Measurements from ENCODE around the gene BOK. TPM values are rescaled to one million over a fixed set of nuclear protein-coding genes. Genes with fewer than 3 reads are reported as not detected.

Gene BOK
- polyA plus RNA-seq, 3 donors = 0.05 TPM; not detected in 2

- peak overlapping the region; percentile 41 for H2AFZ ChIP-seq (ENCODE audit: insufficient read depth, low read depth, low read length, poor library complexity, severe bottlenecking)
- H3K4me2 ChIP-seq (replicated peaks; ENCODE audit: extremely low read depth, low read length, poor library complexity, severe bottlenecking) = peak overlapping the region; percentile 57
- Mint-ChIP-seq H3K4me1 (peaks cover 3% of the 10 kb centered on the region), H3K4me3 (peak overlapping the region in 1 of 2 donors; percentile 81), H3K27ac (no peak overlapping the region), H3K36me3 (peaks cover 0 to 9% of the 10 kb centered on the region in 2 donors), H3K27me3 (ENCODE audit: low read depth in 3 of 3) (peaks cover 37 to 60% (median 51%) of the 10 kb centered on the region in 3 donors), H3K9me3 (peaks cover 10 to 30% (median 28%) of the 10 kb centered on the region in 7 donors)
- H3K9me3 ChIP-seq (replicated peaks in 1 of 2; ENCODE audit: control insufficient read depth in 1 of 2, insufficient read depth in 1 of 2, low read length in 2 of 2) = peaks cover 12 to 24% of the 10 kb centered on the region in 2 donors
- H3K27ac ChIP-seq (ENCODE audit: low read depth in 1 of 2, low read length in 2 of 2) = no peak overlapping the region
- H3K4me3 ChIP-seq (replicated peaks in 1 of 3; ENCODE audit: low read depth in 2 of 3, low read length in 3 of 3) = peak overlapping the region in 1 of 3 experiments; percentile 47
- H3K79me2 ChIP-seq (ENCODE audit: insufficient read depth, low read length) = no peaks in the 10 kb centered on the region
- no peak for DNase-seq
- no peak overlapping the region for H3K9ac ChIP-seq (ENCODE audit: insufficient read depth, low read length, poor library complexity, severe bottlenecking)
- H4K20me1 ChIP-seq (ENCODE audit: insufficient read depth, low read length) = no peaks in the 10 kb centered on the region
- H3K27me3 ChIP-seq (ENCODE audit: control insufficient read depth in 2 of 2, insufficient read depth in 2 of 2, low read length in 2 of 2) = peaks cover 19 to 45% of the 10 kb centered on the region in 2 donors
- WGBS (ENCODE audit: insufficient coverage) = 13% methylated on average over 76 of the region's 78 CpGs
- TF ChIP-seq CTCF (IDR thresholded peaks at IDR 0.05) = no peak
- intact Hi-C loops (cut with micrococcal nuclease) = no loop called here
- peaks cover 0 to 13% of the 10 kb centered on the region in 2 donors for H3K4me1 ChIP-seq (ENCODE audit: control insufficient read depth in 1 of 2, insufficient read depth in 2 of 2, low read length in 2 of 2)
- H3K36me3 ChIP-seq (replicated peaks in 1 of 2; ENCODE audit: control insufficient read depth in 1 of 2, insufficient read depth in 2 of 2, low read length in 2 of 2) = no peaks in the 10 kb centered on the region
Measured at GRCh38 chr2:241559323-241560161, 997 bp downstream of the BOK start.

- H3K36me3 Mint-ChIP-seq = peaks cover 0 to 9% of the 10 kb centered on the region in 2 donors
- peaks cover 32 to 53% (median 49%) of the 10 kb centered on the region in 3 donors for H3K27me3 Mint-ChIP-seq (ENCODE audit: low read depth in 3 of 3)
- no peak for DNase-seq
- H3K4me1 Mint-ChIP-seq = peaks cover 3% of the 10 kb centered on the region
- H3K27ac Mint-ChIP-seq = no peak overlapping the region
- Histone ChIP-seq H3K36me3 (replicated peaks in 1 of 2; ENCODE audit: control insufficient read depth in 1 of 2, insufficient read depth in 2 of 2, low read length in 2 of 2) (no peaks in the 10 kb centered on the region), H3K27me3 (ENCODE audit: control insufficient read depth in 2 of 2, insufficient read depth in 2 of 2, low read length in 2 of 2) (peaks cover 19 to 42% of the 10 kb centered on the region in 2 donors), H3K9ac (ENCODE audit: insufficient read depth, low read length, poor library complexity, severe bottlenecking) (no peak overlapping the region), H3K4me2 (replicated peaks; ENCODE audit: extremely low read depth, low read length, poor library complexity, severe bottlenecking) (no peak overlapping the region), H4K20me1 (ENCODE audit: insufficient read depth, low read length) (no peaks in the 10 kb centered on the region), H3K79me2 (ENCODE audit: insufficient read depth, low read length) (no peaks in the 10 kb centered on the region), H3K4me3 (replicated peaks in 1 of 3; ENCODE audit: low read depth in 2 of 3, low read length in 3 of 3) (no peak overlapping the region), H3K27ac (ENCODE audit: low read depth in 1 of 2, low read length in 2 of 2) (no peak overlapping the region), H2AFZ (ENCODE audit: insufficient read depth, low read depth, low read length, poor library complexity, severe bottlenecking) (no peak overlapping the region), H3K4me1 (ENCODE audit: control insufficient read depth in 1 of 2, insufficient read depth in 2 of 2, low read length in 2 of 2) (peaks cover 0 to 13% of the 10 kb centered on the region in 2 donors), H3K9me3 (replicated peaks in 1 of 2; ENCODE audit: control insufficient read depth in 1 of 2, insufficient read depth in 1 of 2, low read length in 2 of 2) (peaks cover 12 to 24% of the 10 kb centered on the region in 2 donors)
- peaks cover 10 to 30% (median 27%) of the 10 kb centered on the region in 7 donors for H3K9me3 Mint-ChIP-seq
- H3K4me3 Mint-ChIP-seq = peak overlapping the region in 1 of 2 donors; percentile 81
- no peak for TF ChIP-seq CTCF (IDR thresholded peaks at IDR 0.05)
- intact Hi-C loops (cut with micrococcal nuclease) = no loop called here
- 92% methylated on average over 15 of the region's 18 CpGs for WGBS (ENCODE audit: insufficient coverage)
Measured at GRCh38 chr2:241560162-241560882, 1.8 kb downstream of the BOK start.
